HEK293T (cell line): Measurements from ENCODE around the gene ATP2B2.

Experiments
- BHLHE40 ChIP-seq: fragments of 450-650 bp; IDR thresholded peaks from 2 replicates; pipeline ENCODE4 v1.6.1; 2016; ENCODE audit warnings: mild to moderate bottlenecking, moderate library complexity, borderline replicate concordance
- FOXM1 ChIP-seq: fragments of 450-650 bp; IDR thresholded peaks from 2 replicates; pipeline ENCODE4 v1.6.1; 2017; ENCODE audit warnings: mild to moderate bottlenecking, borderline replicate concordance
- HDGF ChIP-seq: fragments of 450-650 bp; IDR thresholded peaks from 2 replicates; pipeline ENCODE4 v1.6.1; 2017; ENCODE audit warnings: antibody characterized with exemption, borderline replicate concordance
- NFRKB ChIP-seq: fragments of 450-650 bp; IDR thresholded peaks from 2 replicates; pipeline ENCODE4 v1.6.1; 2016; ENCODE audit warnings: mild to moderate bottlenecking, moderate library complexity
- PKNOX1 ChIP-seq: fragments of 450-650 bp; IDR thresholded peaks from 2 replicates; pipeline ENCODE4 v1.6.1; 2016
- SP1 ChIP-seq: fragments of 450-650 bp; IDR thresholded peaks from 2 replicates; pipeline ENCODE4 v1.6.1; 2017
- SUZ12 ChIP-seq: fragments of 450-650 bp; IDR thresholded peaks from 2 replicates; pipeline ENCODE4 v1.6.1; 2016; ENCODE audit warnings: mild to moderate bottlenecking
- TARDBP ChIP-seq: fragments of 450-650 bp; IDR thresholded peaks from 2 replicates; pipeline ENCODE4 v1.6.1; 2016
- ZNF384 ChIP-seq: fragments of 450-650 bp; IDR thresholded peaks from 2 replicates; pipeline ENCODE4 v1.6.1; 2016

- no peak for TF ChIP-seq HDGF
- TF ChIP-seq BHLHE40, result no peak
- no peak for TF ChIP-seq SP1
- no peak for TF ChIP-seq ZNF384
- TF ChIP-seq TARDBP, result no peak
- no peak for TF ChIP-seq PKNOX1
- no peak for TF ChIP-seq FOXM1
- no peak for TF ChIP-seq SUZ12
- TF ChIP-seq NFRKB, result no peak
These were observed 602 bp upstream of the ATP2B2 start for GRCh38 chr3:10505791-10506585.
